ENCODE data around the gene SPATA20.

Gene SPATA20

GRCh38 chr17:50499721-50500120, 47.3 kb upstream of the SPATA20 start:
- ATAC-seq (ENCODE audit: insufficient read depth, low read depth) = no peak
- TF ChIP-seq CTCF (IDR thresholded peaks at IDR 0.05; ENCODE audit: borderline replicate concordance, extremely low read depth, low read length, poor library complexity, severe bottlenecking) = no peak
- no peak for TF ChIP-seq EZH2 (IDR thresholded peaks at IDR 0.05; ENCODE audit: borderline replicate concordance, low read depth, low read length, severe bottlenecking)

GRCh38 chr17:50501054-50501453, 45.9 kb upstream of the SPATA20 start:
- peak; percentile 56 for TF ChIP-seq CTCF (IDR thresholded peaks at IDR 0.05; ENCODE audit: borderline replicate concordance, extremely low read depth, low read length, poor library complexity, severe bottlenecking)
- no peak for TF ChIP-seq EZH2 (IDR thresholded peaks at IDR 0.05; ENCODE audit: borderline replicate concordance, low read depth, low read length, severe bottlenecking)
- no peak for ATAC-seq (ENCODE audit: insufficient read depth, low read depth)
- DNase-seq = peak; percentile 40
- Histone ChIP-seq H3K4me2 (ENCODE audit: insufficient read depth, low read length) (no peak overlapping the region), H3K36me3 (ENCODE audit: insufficient read depth, low read length) (no peaks in the 10 kb centered on the region), H3K79me2 (ENCODE audit: insufficient read depth, low read length) (no peaks in the 10 kb centered on the region), H3K4me3 (ENCODE audit: low read depth in 1 of 2, low read length in 2 of 2) (no peak overlapping the region), H3K9me3 (ENCODE audit: insufficient read depth, low read length, severe bottlenecking) (no peaks in the 10 kb centered on the region), H3K9ac (ENCODE audit: low read depth, low read length) (no peak overlapping the region), H3K4me1 (ENCODE audit: insufficient read depth, low read length) (0 out of 2 replicates have a peak, but pooled peaks cover 8% of the 10 kb centered on the region), H4K20me1 (ENCODE audit: insufficient read depth, low read length) (no peaks in the 10 kb centered on the region), H3K27ac (ENCODE audit: low read length) (no peak overlapping the region), H2AFZ (ENCODE audit: low read depth, low read length) (no peak overlapping the region), H3K27me3 (ENCODE audit: insufficient read depth, low read length, poor library complexity) (peaks cover 7% of the 10 kb centered on the region)

More at GRCh38 chr17:50499721-50500120, 47.3 kb upstream of the SPATA20 start:
- no peaks in the 10 kb centered on the region for H3K79me2 ChIP-seq (ENCODE audit: insufficient read depth, low read length)
- H3K36me3 ChIP-seq (ENCODE audit: insufficient read depth, low read length) = no peaks in the 10 kb centered on the region
- peaks cover 3% of the 10 kb centered on the region for H3K27me3 ChIP-seq (ENCODE audit: insufficient read depth, low read length, poor library complexity)
- H3K27ac ChIP-seq (ENCODE audit: low read length) = no peak overlapping the region
- DNase-seq = no peak
- no peaks in the 10 kb centered on the region for H4K20me1 ChIP-seq (ENCODE audit: insufficient read depth, low read length)
- 0 out of 2 replicates have a peak, but pooled peaks cover 6% of the 10 kb centered on the region for H3K4me1 ChIP-seq (ENCODE audit: insufficient read depth, low read length)
- no peaks in the 10 kb centered on the region for H3K9me3 ChIP-seq (ENCODE audit: insufficient read depth, low read length, severe bottlenecking)
- H2AFZ ChIP-seq (ENCODE audit: low read depth, low read length) = no peak overlapping the region
- no peak overlapping the region for H3K4me3 ChIP-seq (ENCODE audit: low read depth in 1 of 2, low read length in 2 of 2)
- no peak overlapping the region for H3K4me2 ChIP-seq (ENCODE audit: insufficient read depth, low read length)
- H3K9ac ChIP-seq (ENCODE audit: low read depth, low read length) = no peak overlapping the region

- Histone ChIP-seq H3K4me2 (ENCODE audit: insufficient read depth, low read length) (no peak overlapping the region), H3K4me3 (ENCODE audit: low read depth in 1 of 2, low read length in 2 of 2) (no peak overlapping the region), H3K36me3 (ENCODE audit: insufficient read depth, low read length) (no peaks in the 10 kb centered on the region), H3K27me3 (ENCODE audit: insufficient read depth, low read length, poor library complexity) (peaks cover 10% of the 10 kb centered on the region), H3K9ac (ENCODE audit: low read depth, low read length) (no peak overlapping the region), H2AFZ (ENCODE audit: low read depth, low read length) (no peak overlapping the region), H3K79me2 (ENCODE audit: insufficient read depth, low read length) (no peaks in the 10 kb centered on the region), H4K20me1 (ENCODE audit: insufficient read depth, low read length) (no peaks in the 10 kb centered on the region), H3K4me1 (ENCODE audit: insufficient read depth, low read length) (0 out of 2 replicates have a peak, but pooled peaks cover 9% of the 10 kb centered on the region), H3K9me3 (ENCODE audit: insufficient read depth, low read length, severe bottlenecking) (no peaks in the 10 kb centered on the region), H3K27ac (ENCODE audit: low read length) (no peak overlapping the region)
- DNase-seq = no peak
- ATAC-seq (ENCODE audit: insufficient read depth, low read depth) = no peak
- TF ChIP-seq CTCF (IDR thresholded peaks at IDR 0.05; ENCODE audit: borderline replicate concordance, extremely low read depth, low read length, poor library complexity, severe bottlenecking) = no peak
- no peak for TF ChIP-seq EZH2 (IDR thresholded peaks at IDR 0.05; ENCODE audit: borderline replicate concordance, low read depth, low read length, severe bottlenecking)
Measured at GRCh38 chr17:50502301-50502990, 44.5 kb upstream of the SPATA20 start.
